Right kidney (tissue), 1 donor: Measurements from ENCODE around the gene FAR2.

Source experiments
- DNase-seq: peaks from one replicate; pipeline ENCODE4 v3.0.0-alpha.2; 2016

Gene FAR2

DNA sequence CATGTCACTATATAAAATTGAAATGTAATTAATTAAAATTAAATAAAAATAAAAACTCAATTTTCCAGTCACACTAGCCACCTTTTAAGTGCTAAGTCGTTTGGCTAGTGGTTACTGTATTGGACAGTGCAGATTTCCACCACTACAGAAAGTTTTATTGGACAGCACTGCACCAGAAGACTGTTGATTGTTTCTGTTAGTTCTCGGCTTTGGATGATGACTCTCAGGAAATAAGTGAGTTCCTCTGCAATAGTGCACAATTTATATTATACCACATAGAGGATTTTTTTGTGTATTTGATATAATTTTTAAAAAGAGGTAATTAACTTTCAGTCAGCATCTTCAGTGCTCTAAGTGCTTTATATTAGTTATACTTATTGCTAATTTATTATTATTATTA lies 52.7 kb downstream of the FAR2 start:
- DNase-seq, result no peak

DNA sequence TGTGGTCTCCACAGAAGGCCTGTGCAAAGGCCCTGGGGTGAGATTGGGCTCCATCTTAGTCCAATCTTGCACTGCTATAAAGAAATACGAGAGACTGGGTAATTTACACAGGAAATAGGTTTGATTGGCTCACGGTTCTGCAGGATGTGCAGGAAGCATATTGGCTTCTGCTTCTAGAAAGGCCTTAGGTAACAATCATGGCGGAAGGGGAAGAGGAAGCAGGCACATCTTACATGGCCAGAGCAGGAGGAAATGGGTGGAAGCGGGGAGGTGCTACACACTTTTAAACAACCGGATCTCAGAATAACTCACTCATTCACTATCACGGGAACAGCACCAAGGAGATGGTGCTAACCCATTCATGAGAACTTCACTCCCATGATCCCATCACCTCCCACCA lies 55.4 kb downstream of the FAR2 start:
- no peak for DNase-seq

DNA sequence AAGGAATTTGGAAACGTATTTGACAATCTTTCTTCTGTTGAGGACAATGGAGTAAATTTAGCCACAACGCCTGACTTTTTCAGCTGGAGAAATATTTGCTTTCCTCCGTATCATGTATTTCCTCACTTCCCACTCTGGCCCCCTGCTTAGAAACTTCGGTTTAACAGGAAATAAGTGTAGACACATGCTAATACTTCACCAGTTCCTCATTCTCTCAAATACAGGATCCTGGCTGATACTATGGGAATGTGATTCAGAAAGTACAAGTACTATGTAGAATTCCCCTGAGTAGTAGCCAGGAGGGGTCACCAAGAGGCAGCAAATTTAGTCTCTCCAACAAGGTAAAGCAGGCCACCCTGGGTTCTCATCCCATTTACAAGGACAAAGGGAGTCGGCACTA lies 58.0 kb downstream of the FAR2 start:
- DNase-seq, result no peak

DNA sequence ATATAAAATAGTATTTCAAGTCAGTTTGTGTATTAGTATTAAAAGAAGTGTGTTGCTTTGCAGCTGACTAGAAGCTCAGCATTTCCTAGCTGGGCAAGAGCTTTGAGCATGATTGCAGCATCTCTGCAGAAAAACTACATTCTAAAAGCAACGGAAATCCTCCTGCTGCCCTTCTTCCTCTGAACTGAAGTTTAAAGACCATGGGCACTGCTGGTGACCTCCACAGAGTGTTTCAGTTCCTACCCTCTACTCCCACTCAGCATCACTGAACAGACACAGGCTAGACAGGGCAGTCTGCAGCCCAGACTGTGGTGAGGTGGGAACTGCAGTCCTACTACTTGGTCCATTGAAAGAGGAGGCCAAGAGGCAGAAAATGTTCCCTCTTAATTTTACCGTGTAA lies 59.0 kb downstream of the FAR2 start:
- no peak for DNase-seq

DNA sequence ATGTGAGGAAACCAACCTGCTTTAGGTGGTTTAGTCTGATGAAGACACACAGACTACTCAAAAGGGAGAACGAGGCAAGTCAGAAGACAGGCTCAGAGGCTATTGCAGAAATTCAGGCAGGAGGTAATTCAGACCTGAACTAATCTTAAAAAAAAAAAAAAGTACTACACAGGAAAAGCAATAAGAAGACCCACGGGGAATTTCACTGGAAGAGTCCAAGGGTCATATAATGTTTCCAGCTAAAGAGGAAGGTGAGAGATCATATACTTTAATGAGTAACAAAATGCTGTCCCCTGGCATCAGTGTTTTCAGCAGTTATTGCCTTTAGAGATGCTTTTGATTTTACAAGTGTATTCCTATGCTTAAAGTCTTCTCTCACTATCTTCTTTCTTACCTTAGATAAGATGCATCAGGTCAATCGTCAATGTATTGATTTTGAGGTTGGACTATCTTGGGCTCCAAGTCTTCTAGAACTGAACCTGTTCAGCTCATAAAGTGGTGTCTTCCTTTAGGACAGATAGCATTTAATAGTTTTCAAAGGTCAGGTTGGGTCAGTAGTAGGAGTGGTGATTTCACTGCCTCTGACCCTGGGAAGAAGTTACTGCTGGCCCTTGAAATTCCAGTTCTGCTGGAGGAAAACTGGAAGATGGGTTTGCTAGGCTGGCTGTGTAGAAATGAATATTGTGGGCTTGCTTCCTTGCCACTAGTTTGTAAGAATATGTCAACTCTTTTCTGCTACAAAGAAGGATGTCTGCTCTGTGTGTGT lies 60.0 kb downstream of the FAR2 start:
- no peak for DNase-seq

DNA sequence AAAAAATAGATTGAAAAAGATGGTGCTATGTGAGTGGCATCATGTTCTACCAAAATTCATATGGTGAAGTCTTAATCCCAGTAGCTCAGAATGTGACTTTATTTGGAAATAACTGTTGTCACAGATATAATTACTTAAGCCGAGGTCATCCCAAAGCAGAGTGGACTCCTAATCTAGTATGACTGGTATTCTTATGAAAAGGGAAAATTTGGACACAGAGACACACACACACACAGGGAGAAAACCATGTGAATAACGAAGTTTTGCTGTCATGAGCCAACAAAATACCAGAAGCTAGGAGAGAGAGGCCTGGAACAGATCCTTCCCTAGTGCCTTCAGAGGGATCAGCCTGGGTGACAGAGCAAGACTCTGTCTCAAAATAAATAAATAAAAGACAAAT lies 62.6 kb downstream of the FAR2 start:
- DNase-seq, result no peak

DNA sequence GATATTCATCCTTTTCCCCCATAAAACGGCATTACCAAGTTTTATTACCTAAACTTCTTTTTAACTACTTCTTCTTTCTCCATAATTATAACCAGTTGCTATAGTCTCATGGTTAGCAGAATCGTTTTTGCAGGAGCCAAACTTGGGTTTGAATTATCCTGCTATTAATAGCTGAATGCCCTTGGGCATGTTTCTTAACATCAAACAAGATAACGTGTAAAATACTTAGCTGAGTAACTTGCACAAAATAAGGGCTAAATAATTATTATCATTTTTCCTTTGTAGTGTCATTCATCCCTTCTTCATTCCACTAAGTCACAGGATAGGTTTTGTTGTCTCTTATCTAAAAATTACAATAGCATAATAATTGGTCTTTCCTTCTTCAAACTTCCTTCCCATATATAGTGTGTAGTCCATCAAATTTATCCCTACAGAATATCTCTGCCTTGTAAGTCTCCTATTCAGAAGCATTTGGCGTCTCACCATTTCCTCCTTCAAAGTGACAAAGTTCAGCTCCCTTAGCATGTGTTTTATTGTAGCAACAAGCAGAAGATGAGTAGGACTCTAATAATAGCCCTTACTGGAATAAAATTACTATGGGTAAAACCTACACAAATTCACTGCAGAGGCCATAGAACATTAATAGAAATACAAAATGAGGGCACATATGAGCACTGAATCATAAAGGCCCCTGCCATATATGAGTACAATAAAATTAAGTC lies 63.8 kb downstream of the FAR2 start:
- DNase-seq, result no peak

DNA sequence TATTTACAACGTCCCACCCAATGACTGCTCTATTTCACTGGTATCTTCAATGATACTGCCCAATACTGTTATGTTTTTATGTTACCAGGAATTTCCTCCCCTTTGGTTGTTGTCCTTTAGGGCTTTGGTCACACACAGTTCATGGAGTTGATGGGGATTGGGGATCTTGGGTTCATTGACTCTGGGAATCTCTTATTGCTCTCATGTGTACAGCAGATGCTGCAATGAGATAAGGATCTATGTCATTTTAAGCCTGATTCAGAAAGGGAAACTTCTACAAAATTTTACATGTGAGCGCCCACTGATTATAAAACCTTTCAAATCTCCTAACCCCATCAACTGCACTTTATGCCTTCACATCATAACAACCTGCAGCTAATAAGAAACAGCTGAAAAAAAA lies 67.2 kb downstream of the FAR2 start:
- no peak for DNase-seq

DNA sequence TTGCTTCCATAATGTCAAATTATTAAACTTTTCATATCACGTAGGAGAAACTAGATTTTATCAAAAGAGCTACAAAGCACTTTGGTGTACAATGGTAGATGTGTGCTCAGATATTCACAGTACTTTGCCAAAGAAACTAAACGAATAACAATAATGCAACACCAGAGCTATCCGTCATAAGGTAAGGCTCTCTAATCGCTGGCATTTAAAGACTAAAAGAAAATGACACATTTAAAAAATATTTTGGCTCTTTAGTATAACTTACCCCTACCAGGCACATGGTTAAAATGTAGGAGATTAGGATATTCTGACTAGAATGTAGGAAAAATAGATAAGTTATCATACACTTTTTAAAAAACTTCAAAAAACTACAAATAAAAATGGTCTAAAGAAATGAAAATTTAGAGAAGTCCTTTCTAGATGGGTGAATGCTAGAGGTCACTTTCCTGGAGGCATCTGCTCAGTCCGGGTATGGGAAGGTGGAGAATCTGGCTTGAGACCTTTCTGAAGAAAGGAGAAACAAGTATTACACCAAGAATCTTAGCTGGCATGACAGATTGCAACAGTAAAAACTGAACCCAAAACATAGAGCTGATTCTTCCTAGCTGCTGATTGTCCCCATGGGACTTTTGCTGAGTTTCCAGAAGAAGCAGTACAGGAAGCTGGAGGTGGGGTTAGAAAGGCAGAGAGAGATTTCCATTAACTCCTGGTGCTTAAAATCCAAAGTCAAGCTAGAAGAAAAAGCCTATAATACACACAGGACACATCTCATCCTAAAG lies 67.9 kb downstream of the FAR2 start:
- DNase-seq, result no peak

DNA sequence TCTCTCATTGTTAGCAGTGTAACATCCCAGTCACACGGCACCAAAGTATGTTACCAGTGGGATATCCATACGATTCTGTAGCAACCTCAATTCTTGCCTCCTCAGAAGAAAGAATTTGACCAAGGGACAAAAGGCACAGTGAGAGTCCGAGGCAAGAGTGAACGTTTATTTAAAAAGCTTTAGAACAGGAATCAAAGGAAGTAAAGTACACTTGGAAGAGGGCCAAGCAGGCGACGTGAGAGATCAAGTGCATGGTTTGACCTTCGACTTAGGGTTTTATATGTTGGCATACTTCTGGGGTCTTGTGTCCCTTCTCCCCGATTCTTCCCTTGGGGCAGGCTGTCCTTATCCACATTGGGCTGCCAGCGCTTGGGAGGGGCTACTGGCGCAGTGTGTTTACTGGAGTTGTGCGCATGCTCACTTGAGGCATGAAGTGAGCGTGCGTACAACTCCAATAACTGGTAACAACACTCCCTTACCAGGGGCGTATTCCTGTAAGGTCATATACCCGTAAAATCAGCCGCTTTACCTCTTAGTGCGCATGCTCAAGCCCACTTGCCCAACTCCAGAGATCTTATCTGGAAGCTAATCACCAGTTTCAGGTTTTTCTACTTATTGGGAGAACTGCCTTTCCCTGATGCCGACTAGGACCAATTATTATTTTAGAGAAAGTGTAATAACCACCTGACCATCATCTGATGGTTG lies 71.7 kb downstream of the FAR2 start:
- no peak for DNase-seq

DNA sequence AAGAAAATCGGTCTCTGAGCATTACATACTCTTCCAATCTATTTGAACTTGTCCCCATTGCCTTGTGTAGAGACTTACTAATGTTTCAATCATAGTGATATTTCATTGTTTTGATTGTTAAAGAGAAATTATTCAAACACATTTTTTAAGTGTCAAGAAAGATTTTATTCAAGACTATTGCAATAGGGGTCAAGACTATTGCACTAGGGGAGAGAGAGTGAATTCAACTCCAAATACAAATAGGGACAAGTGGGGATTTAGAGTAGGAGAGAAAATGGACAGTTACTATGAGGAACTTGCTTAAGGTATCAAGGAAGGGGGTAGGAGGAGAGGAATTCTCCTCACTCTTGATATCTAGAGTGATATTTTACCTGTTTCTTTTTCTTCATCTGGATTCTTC lies 73.1 kb downstream of the FAR2 start:
- DNase-seq, result no peak

DNA sequence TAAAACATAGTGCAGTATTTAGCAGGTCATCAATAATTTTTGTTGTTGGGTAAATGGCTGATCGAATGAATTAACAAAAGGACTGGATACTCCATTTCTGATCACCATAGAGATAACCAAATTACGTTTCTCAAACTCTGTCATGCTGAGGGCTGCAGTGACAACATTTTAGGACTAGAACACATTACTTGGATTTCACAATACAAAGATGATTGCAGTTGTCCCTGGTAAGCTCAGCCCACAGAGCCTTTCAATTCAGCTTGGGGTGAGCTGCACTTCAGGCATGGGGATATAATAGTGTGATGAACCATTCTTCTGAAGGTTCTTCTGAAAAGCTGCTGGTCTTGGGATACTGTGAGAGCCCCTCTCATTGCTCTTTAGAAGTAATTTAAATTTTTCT lies 74.3 kb downstream of the FAR2 start:
- no peak for DNase-seq

DNA sequence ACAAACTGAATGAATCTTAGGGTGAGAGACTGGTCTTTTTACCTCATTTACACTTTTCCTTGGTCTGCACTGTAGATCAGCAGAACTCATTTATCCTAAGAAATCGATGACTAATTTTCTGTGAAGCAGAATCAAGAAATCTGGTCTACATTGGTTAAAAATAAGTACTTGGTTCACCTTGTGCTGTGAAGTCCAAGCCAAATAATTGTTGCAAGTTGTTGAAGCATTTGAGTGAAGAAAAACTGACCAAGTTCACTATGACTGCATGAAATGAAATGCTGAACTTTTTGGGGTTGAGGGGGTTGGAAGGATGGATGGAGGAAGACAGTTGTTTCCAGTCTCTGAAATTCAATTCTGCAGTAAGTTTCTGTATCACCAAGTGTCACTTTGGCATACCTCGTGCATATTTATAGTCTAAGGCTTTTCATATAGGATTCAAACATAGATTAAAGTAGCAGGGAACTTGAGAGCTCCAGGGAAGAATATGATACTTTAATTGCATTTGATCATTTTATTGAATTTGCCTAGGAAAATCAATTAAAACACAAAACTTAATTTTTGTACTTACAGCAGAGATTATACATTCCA lies 75.0 kb downstream of the FAR2 start:
- DNase-seq, result no peak

DNA sequence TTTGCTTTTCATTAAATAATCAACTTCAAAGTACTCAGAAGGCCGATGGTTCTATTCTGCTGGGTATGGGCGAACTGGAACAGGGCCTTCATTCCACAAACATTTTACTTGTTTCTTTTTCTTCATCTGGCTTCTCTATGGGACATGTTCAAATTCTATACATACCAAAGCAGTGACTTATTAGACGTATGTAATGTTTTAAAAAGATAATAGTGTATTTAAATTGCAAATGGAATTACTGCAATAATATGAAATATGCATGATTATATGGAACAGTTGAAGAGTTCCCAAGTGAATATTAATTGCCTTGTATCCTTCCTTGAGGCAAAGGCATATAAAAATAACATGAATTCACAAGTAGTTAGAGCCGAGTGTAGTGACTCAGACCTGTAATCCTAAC lies 75.5 kb downstream of the FAR2 start:
- no peak for DNase-seq

DNA sequence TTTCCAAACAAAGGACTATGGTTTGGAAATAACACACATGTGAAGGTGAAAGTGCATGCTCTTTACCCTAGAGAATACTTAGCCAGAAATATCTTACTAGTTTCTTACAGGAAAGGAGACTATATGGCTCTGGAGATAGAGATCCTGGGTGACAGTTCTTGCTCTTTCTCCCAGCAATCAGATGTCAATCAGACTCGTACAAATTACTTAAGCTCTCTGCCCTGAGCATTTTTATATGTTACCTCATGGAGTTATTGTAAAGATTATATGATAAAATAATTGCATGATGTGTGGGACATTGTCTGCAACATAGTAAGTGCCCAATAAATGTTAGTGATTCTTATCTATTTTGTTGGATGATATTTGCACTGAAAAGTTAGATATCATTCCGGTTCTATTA lies 76.8 kb downstream of the FAR2 start:
- DNase-seq, result no peak

DNA sequence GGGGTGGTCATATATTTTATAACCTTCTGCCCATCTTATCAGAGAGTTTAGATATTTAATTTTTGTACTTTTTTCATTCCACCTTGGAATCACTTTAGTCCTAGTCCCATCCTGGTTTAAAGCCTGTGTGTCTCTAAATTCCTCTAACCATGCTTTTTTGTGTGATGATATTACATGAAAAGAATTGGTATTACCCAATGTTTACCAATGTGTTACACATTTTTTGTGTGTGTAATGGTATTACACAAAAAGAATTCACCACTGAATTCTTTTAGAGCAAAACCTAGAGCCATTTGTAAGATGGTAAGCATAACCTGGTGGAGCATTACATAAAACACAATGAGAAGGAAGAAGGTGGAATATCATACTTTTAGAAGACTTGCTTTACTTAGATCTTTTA lies 77.5 kb downstream of the FAR2 start:
- DNase-seq, result no peak

DNA sequence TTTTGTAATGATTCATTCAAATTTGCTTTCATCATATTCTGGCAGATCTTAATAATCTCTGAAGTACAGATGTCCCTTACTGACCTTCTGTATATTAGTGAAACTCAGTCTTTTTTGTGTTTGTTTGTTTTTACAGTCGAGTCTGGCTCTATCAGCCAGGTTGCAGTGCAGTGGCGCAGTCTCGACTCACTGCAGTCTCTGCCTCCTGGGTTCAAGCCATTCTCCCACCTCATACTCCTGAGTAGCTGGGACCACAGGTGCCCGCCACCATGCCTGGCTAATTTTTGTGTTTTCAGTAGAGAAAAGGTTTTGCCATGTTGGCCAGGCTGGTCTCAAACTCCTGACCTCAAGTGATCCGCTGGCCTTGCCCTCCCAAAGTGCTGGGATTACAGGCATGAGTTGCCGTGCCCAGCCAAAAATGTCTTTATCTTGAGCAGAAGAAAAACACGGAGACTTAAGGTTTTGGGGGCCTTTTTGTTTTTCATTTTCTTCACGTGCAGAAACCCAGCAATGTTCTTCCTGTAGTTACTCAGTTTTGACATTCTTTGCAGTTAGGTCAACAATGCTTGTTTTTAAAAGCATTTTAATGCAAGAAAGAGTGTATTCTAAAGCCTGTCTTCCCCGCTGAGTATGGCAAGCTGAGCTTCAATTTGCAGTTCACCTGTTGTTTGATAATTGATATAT lies 79.5 kb downstream of the FAR2 start:
- no peak for DNase-seq

DNA sequence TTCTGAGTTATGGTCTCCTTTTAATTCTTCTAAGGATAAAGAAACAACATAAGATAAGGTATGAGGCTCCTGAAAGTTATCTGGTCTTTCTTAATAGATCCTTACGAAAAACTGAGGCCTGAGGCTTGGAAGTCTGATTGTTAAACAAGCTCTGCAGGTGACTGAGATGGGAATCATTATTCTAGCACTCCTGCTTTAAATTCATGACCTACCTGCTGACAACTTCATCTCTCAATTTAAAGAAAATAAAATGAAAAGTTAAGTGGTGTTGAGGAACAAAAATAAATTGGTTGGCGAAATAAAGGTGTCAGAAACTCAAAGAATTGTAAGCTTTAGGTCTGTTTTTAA lies 80.1 kb downstream of the FAR2 start:
- DNase-seq, result no peak

DNA sequence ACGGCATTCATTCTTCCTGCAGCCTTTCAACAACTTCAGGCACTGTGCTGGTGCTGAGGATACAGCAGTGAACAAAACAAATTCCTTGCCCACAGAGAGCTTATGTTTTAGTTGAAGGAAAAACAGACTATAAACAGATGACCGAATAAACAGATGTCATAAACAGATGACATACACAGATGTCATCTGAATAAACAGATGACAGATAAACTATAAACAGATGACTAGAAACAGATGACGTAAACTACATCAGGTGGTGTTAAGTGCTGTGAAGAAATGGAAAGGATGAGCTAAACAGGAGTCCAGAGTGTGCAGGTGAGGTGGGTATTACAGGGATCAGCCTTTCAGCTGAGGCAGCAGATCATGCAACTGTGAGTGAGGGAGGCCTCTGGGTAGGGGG lies 80.9 kb downstream of the FAR2 start:
- no peak for DNase-seq

DNA sequence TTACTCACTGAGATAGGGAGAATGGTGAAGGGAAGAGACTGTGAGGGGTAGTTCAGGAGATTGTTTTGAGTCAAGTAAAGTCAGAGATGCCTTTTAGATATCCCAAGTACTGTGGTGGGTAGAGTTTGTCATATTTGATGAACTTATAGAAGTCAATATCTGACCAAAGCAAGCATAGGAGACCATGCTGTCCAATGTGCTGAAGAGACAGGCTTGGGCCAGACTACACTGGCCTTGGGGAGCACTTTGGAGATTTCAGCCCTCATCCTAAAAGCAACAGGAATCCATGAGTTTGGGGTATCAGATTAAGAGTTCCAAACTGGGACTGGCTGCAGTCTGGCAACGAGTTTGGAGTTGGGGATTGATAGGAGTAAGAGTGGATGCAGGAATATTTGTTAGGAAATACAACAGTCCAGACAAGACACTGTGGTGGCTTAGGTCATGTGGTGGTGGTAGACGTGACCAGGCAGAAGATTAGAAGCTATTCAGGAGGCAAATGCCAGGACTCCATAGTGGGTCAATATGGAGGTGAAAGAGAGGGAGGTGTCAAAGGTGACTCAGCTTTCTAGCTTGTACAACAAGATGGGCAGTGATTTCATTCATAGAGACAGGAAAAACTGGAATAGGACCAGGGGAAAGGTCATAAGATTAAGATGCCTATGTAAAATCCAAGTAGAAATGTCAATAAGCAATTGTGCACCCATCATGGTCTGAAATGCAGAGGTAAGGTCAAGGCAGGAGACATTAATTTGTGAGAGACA lies 81.9 kb downstream of the FAR2 start:
- no peak for DNase-seq

DNA sequence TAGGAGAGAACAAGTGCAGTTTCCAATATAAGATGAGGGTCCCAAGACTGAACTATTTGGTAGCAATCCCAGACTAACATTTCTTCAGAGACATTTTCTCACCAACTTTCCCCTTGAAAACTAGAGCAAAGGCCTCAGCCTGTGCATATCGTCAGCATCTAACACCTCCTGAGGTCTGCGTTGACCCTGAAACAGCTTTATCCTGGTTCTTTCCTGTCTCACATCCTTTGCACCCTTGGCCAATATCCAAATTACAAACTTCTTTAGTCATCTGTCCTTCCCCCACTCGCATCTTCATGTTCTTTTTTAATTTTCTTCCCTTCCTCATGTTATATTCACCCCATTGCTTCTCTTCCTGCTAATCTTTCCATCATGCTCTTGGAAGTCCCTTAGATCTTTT lies 83.0 kb downstream of the FAR2 start:
- DNase-seq, result no peak
